GM19351 (cell line): Measurements from ENCODE around the gene PRKCG.

Experiments
- ATAC-seq: cut with Tn5 transposase; IDR thresholded peaks from one replicate; pipeline ENCODE4 v1.9.1; 2021; ENCODE audit warnings: mild to moderate bottlenecking, moderate library complexity; ENCODE audit not compliant: unreplicated experiment

The PRKCG gene

GRCh38 chr19:53897459-53897858, 15.5 kb downstream of the PRKCG start:
- no peak for ATAC-seq

- no peak for ATAC-seq
These were observed 16.2 kb downstream of the PRKCG start for GRCh38 chr19:53898166-53898565.

GRCh38 chr19:53898636-53899341, 16.8 kb downstream of the PRKCG start:
- no peak for ATAC-seq

- ATAC-seq = no peak
These were observed 18.3 kb downstream of the PRKCG start for GRCh38 chr19:53900191-53900860.

GRCh38 chr19:53903055-53903680, 21.2 kb downstream of the PRKCG start:
- ATAC-seq = no peak

GRCh38 chr19:53904909-53905308, 22.9 kb downstream of the PRKCG start:
- no peak for ATAC-seq

GRCh38 chr19:53905787-53906186, 23.8 kb downstream of the PRKCG start:
- no peak for ATAC-seq

- ATAC-seq = no peak
These were observed 24.5 kb downstream of the PRKCG start for GRCh38 chr19:53906211-53907192.

GRCh38 chr19:53907193-53907581, 25.2 kb downstream of the PRKCG start:
- no peak for ATAC-seq

GRCh38 chr19:53907690-53908089, 25.7 kb downstream of the PRKCG start:
- no peak for ATAC-seq

GRCh38 chr19:53908106-53908934, 26.3 kb downstream of the PRKCG start:
- no peak for ATAC-seq

- ATAC-seq = no peak
These were observed 27.0 kb downstream of the PRKCG start, which contains the start of gene CACNG7 for GRCh38 chr19:53908935-53909415. Gene CACNG7 (plus strand): TSS chr19:53909278. CDS start chr19:53912832, 3,554 bp downstream.

- no peak for ATAC-seq
These were observed 27.6 kb downstream of the PRKCG start for GRCh38 chr19:53909471-53910169.

- ATAC-seq = no peak
These were observed 28.1 kb downstream of the PRKCG start for GRCh38 chr19:53910170-53910518.

GRCh38 chr19:53912653-53913052, 30.7 kb downstream of the PRKCG start:
- no peak for ATAC-seq

GRCh38 chr19:53915000-53915399, 33.0 kb downstream of the PRKCG start:
- no peak for ATAC-seq

- ATAC-seq = no peak
These were observed 34.0 kb downstream of the PRKCG start for GRCh38 chr19:53916004-53916403.

GRCh38 chr19:53917356-53917755, 35.4 kb downstream of the PRKCG start:
- no peak for ATAC-seq

GRCh38 chr19:53927739-53928138, 45.7 kb downstream of the PRKCG start:
- no peak for ATAC-seq
